Suprapubic skin (tissue), 4 donors: ENCODE data around the gene SORCS2. TPM values are rescaled to one million over a fixed set of nuclear protein-coding genes. Genes with fewer than 3 reads are reported as not detected.

Experiments
- DNase-seq, 2 donors: peaks; one replicate each; pipeline ENCODE4 v3.0.0-alpha.2; 2019; ENCODE audit warnings: low spot score in 2 of 2
- H3K27ac ChIP-seq: fragments of 200-600 bp; sonication (generic); one replicate; pipeline ENCODE4 v1.5.1; 2019
- H3K27me3 ChIP-seq: fragments of 200-600 bp; sonication (generic); one replicate; pipeline ENCODE4 v1.5.1; 2019
- H3K36me3 ChIP-seq: fragments of 200-600 bp; sonication (generic); one replicate; pipeline ENCODE4 v1.5.1; 2019
- H3K4me1 ChIP-seq: fragments of 200-600 bp; sonication (generic); one replicate; pipeline ENCODE4 v1.5.1; 2019
- H3K4me3 ChIP-seq: fragments of 200-600 bp; sonication (generic); one replicate; pipeline ENCODE4 v1.5.1; 2019; ENCODE audit warnings: mild to moderate bottlenecking
- H3K9me3 ChIP-seq: fragments of 200-600 bp; sonication (generic); one replicate; pipeline ENCODE4 v1.5.1; 2019
- EP300 ChIP-seq: sonication (generic); formaldehyde crosslinking; IDR thresholded peaks from one replicate; pipeline ENCODE4 v1.6.1; 2017; ENCODE audit warnings: antibody characterized with exemption
- POLR2A ChIP-seq, 2 donors: fragments of 450-650 bp; IDR thresholded peaks; one replicate each; pipeline ENCODE4 v1.6.1; 2017; ENCODE audit warnings: antibody characterized with exemption in 2 of 2, mild to moderate bottlenecking in 2 of 2, moderate library complexity in 2 of 2
- POLR2AphosphoS5 ChIP-seq, 3 donors: sonication (generic); formaldehyde crosslinking; IDR thresholded peaks; one replicate each; pipeline ENCODE4 v1.6.1; 2017; ENCODE audit warnings: antibody characterized with exemption in 3 of 3
- WGBS: methylation state at CpG from one replicate; pipeline ENCODE4 v1.1.5; 2018; 5-methylcytosine and 5-hydroxymethylcytosine counted together
- total RNA-seq, 4 donors: library from RNA; depleted of rRNA; stranded (reverse); fragments of >200 nt; gene quantifications; one replicate each; pipeline ENCODE4 v1.1.0, GENCODE V29; 2016
- TF ChIP-seq, protein P1 (sequence below), 2 donors: fragments of 200-600 bp in 1 of 2; fragments of 450-650 bp in 1 of 2; sonication (generic) in 1 of 2; IDR thresholded peaks; one replicate each; pipeline ENCODE4 v1.5.1; 2016 to 2019; ENCODE audit warnings: antibody characterized with exemption in 2 of 2, mild to moderate bottlenecking in 1 of 2, moderate library complexity in 1 of 2

SORCS2 gene
- total RNA-seq, 4 donors from 2014 or later, result 0.94 to 4.6 (median 1.3) TPM

DNA sequence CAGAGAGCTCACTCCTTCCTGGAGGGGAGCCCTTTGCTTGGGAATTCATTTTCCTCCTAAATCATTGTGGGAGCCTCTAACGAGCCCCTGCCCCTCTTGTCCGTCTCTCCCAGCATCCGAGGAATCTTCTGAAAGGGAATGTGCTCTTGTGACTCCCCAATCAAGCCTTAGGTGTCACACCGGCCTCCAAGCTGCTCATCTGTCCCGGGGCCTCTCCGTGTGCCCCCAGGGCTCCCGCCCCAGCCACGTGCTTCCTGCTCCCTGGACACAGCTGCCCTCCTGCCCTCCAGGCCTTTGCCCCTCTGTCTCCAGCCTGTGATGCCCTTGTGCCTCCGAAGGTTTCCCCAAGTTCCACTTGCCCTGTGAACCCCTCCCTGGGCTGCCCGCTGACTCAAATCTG is 507.5 kb downstream of the SORCS2 start:
- TF ChIP-seq POLR2A (IDR thresholded peaks at IDR 0.05), result no peak
- TF ChIP-seq POLR2AphosphoS5 (IDR thresholded peaks at IDR 0.05), result no peak
- TF ChIP-seq, protein P1, sequence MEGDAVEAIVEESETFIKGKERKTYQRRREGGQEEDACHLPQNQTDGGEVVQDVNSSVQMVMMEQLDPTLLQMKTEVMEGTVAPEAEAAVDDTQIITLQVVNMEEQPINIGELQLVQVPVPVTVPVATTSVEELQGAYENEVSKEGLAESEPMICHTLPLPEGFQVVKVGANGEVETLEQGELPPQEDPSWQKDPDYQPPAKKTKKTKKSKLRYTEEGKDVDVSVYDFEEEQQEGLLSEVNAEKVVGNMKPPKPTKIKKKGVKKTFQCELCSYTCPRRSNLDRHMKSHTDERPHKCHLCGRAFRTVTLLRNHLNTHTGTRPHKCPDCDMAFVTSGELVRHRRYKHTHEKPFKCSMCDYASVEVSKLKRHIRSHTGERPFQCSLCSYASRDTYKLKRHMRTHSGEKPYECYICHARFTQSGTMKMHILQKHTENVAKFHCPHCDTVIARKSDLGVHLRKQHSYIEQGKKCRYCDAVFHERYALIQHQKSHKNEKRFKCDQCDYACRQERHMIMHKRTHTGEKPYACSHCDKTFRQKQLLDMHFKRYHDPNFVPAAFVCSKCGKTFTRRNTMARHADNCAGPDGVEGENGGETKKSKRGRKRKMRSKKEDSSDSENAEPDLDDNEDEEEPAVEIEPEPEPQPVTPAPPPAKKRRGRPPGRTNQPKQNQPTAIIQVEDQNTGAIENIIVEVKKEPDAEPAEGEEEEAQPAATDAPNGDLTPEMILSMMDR (IDR thresholded peaks at IDR 0.05), result no peak
- TF ChIP-seq EP300, result no peak
- H3K36me3 ChIP-seq, result no peaks in the 10 kb centered on the region
- 85% methylated on average over 10 of the region's 10 CpGs for WGBS
- DNase-seq, result peak in 1 of 2 donors; percentile 45
- peaks cover 10% of the 10 kb centered on the region for H3K4me1 ChIP-seq
- no peak overlapping the region for H3K4me3 ChIP-seq
- H3K27me3 ChIP-seq, result peaks cover 13% of the 10 kb centered on the region
- H3K9me3 ChIP-seq, result no peaks in the 10 kb centered on the region
- H3K27ac ChIP-seq, result no peak overlapping the region

DNA sequence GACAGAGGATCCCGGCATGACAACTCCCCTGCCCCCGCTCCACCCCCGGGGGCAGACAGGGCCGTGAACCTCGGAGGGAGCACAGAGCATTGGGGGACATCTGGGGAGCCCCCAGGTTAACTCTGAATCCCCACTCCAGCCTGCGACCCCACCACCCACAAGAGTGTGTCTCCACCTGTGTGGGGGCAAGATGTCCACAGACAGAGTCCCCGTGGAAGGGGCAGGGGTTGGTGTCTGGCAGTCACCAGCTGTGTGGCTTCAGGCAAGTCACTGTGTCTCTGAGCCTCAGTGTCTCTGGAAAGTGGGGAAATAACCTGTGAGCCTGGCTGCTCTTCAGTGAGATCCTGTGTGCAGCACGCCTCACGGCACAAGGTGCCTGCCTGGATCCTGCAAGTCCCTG is 508.3 kb downstream of the SORCS2 start:
- H3K27me3 ChIP-seq, result peaks cover 13% of the 10 kb centered on the region
- no peaks in the 10 kb centered on the region for H3K36me3 ChIP-seq
- H3K4me3 ChIP-seq, result no peak overlapping the region
- no peaks in the 10 kb centered on the region for H3K9me3 ChIP-seq
- DNase-seq, result peak in 1 of 2 donors; percentile 48
- peaks cover 10% of the 10 kb centered on the region for H3K4me1 ChIP-seq
- no peak overlapping the region for H3K27ac ChIP-seq
- no peak for TF ChIP-seq EP300
- no peak for TF ChIP-seq POLR2AphosphoS5 (IDR thresholded peaks at IDR 0.05)
- no peak for TF ChIP-seq POLR2A (IDR thresholded peaks at IDR 0.05)
- TF ChIP-seq, protein P1 (IDR thresholded peaks at IDR 0.05), result no peak
- 97% methylated on average over 5 of the region's 9 CpGs for WGBS

- TF ChIP-seq, protein P1 (IDR thresholded peaks at IDR 0.05), result no peak
- TF ChIP-seq POLR2A (IDR thresholded peaks at IDR 0.05) (no peak), POLR2AphosphoS5 (IDR thresholded peaks at IDR 0.05) (no peak), EP300 (no peak)
- no peak overlapping the region for H3K4me3 ChIP-seq
- peak in 1 of 2 donors; percentile 45 for DNase-seq
- no peaks in the 10 kb centered on the region for H3K9me3 ChIP-seq
- H3K27ac ChIP-seq, result no peak overlapping the region
- WGBS, result 68% methylated on average over 8 of the region's 19 CpGs
- H3K27me3 ChIP-seq, result peaks cover 13% of the 10 kb centered on the region
- no peaks in the 10 kb centered on the region for H3K36me3 ChIP-seq
- H3K4me1 ChIP-seq, result peaks cover 10% of the 10 kb centered on the region
Observed at GRCh38 chr4:7701866-7702649, 509.7 kb downstream of the SORCS2 start.

GRCh38 chr4:7703688-7704087 is 511.4 kb downstream of the SORCS2 start:
- 73% methylated on average over 8 of the region's 8 CpGs for whole genome bisulfite sequencing

GRCh38 chr4:7704091-7704490 is 511.8 kb downstream of the SORCS2 start:
- WGBS, result 96% methylated on average over 15 of the region's 16 CpGs
- H3K4me3 ChIP-seq, result no peak overlapping the region
- DNase-seq, result no peak

More at GRCh38 chr4:7703688-7704087, 511.4 kb downstream of the SORCS2 start:
- DNase-seq, result no peak
- no peak overlapping the region for H3K27ac ChIP-seq
- H3K27me3 ChIP-seq, result peaks cover 10% of the 10 kb centered on the region
- TF ChIP-seq, protein P1 (IDR thresholded peaks at IDR 0.05), result no peak
- H3K9me3 ChIP-seq, result no peaks in the 10 kb centered on the region
- H3K4me3 ChIP-seq, result no peak overlapping the region
- no peaks in the 10 kb centered on the region for H3K36me3 ChIP-seq
- peaks cover 4% of the 10 kb centered on the region for H3K4me1 ChIP-seq

More at GRCh38 chr4:7704091-7704490, 511.8 kb downstream of the SORCS2 start:
- H3K27ac ChIP-seq, result no peak overlapping the region
- H3K27me3 ChIP-seq, result peaks cover 10% of the 10 kb centered on the region
- no peaks in the 10 kb centered on the region for H3K9me3 ChIP-seq
- TF ChIP-seq EP300 (no peak), POLR2A (IDR thresholded peaks at IDR 0.05) (no peak), POLR2AphosphoS5 (IDR thresholded peaks at IDR 0.05) (no peak)
- TF ChIP-seq, protein P1 (IDR thresholded peaks at IDR 0.05), result no peak
- peaks cover 4% of the 10 kb centered on the region for H3K4me1 ChIP-seq
- no peaks in the 10 kb centered on the region for H3K36me3 ChIP-seq
